Caki2 (cell line): ENCODE data around the gene TMEM9B. TPM values are rescaled to one million over a fixed set of nuclear protein-coding genes. Genes with fewer than 3 reads are reported as not detected.
"Not testable (repeated sequence)": the region's sequence is repeated elsewhere in the genome, so short reads cannot be mapped to it uniquely, and the experiment has no call there.

ENCODE experiments used
- DNase-seq: peaks from one replicate; pipeline ENCODE4 v3.0.0-alpha.2; 2015; ENCODE audit warnings: low read depth
- in situ Hi-C: cut with HindIII; loops from 2 replicates; pipeline ENCODE4 v1.10.0; 2016; ENCODE audit warnings: low sequenced_read_pairs, low pct_unique_long_range_greater_than_20kb, mixed read lengths
- total RNA-seq: library from RNA; depleted of rRNA; stranded (reverse); fragments of >200 nt; shearing (Covaris generic); gene quantifications from 2 replicates; pipeline ENCODE4 v1.2.3, GENCODE V29; 2014; ENCODE audit warnings: low replicate concordance

TMEM9B gene
- total RNA-seq, 1 experiment from 2014 or later, result 24.2 TPM

DNA sequence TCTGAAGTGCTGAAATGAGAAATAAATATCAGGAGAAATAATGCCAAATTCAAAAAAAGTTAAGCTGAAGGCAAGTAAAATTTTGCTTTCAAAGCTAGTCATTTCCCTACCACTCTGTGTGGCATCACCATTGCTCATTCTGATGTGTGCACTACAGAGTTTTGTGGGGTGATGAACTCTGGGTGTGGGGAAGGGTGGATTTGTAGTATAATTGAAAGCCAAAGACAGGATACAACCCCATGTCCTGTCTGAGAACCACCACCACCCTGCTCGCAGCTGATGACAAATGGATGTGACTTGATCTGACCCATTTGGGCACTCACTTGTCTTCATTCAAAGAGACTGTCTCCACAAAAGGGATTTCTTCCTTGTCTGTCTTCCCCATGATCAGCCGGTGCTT, 19.3 kb upstream of the TMEM9B start:
- DNase-seq, result no peak
- in situ Hi-C loops, result no loop called here

DNA sequence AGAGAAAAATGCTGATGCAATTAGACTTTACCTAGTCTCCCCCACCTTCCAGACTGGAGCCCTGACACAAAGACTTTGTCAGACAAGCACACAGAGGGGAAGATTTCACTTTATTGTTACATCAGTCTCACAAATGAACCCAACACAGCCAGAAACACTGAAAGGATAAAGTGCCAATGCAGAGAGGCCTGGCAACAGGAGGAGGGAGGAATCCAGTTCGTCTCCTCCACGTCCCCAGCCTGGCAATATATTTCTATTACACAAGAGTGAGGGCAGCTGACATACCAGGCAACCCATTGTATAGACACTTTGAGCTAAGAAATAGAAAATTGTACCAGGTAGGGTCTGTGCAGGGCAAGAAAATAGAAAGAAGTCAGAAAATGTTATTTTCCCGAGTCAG, 16.2 kb upstream of the TMEM9B start:
- DNase-seq, result no peak
- in situ Hi-C loops, result no loop called here

GRCh38 chr11:8979365-8979764, 15.1 kb upstream of the TMEM9B start:
- in situ Hi-C loops, DNase-seq: not testable (repeated sequence)

- DNase-seq, result no peak
- in situ Hi-C loops, result no loop called here
Observed at GRCh38 chr11:8973121-8973520, 8.9 kb upstream of the TMEM9B start.

GRCh38 chr11:8971924-8972316, 7.7 kb upstream of the TMEM9B start:
- no peak for DNase-seq
- in situ Hi-C loops, result no loop called here

DNA sequence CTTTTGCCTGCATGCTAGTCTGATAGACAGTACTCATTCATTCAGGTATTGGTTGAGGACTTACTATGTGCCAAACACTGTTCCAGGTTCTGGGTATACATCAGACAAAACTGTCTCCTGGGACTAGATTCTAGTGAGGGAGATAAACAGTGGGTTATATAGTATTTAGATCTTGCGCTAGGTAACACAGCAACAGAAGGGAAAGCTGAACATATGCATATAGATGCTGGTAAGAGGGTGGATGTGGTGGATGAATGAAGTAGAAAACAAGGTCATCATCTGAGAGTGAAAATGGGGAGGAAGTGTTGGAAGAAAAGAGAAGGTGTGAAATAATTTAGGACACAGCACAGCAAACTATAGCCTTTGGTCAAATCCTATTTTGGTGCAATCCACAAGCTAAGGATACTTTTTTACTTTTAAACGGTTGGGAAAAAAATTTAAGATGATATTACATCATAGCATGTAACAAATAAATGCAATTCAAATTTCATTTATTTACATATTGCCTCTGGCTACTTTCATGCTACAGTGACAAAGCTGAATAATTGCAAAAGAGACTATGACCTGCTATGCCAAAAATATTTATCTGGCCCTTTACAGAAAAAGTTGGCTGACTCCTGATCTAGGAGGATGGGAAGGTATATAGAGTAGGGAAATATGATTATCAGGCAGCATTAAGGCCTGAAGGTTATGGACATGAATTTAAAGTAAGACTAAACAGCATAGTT, 7.1 kb upstream of the TMEM9B start:
- DNase-seq, result no peak
- in situ Hi-C loops, result no loop called here

- DNase-seq, result no peak
- in situ Hi-C loops, result no loop called here
Observed at GRCh38 chr11:8967184-8967583, 2.9 kb upstream of the TMEM9B start.

GRCh38 chr11:8963569-8964323, 496 bp downstream of the TMEM9B start:
- in situ Hi-C loops, result no loop called here

DNA sequence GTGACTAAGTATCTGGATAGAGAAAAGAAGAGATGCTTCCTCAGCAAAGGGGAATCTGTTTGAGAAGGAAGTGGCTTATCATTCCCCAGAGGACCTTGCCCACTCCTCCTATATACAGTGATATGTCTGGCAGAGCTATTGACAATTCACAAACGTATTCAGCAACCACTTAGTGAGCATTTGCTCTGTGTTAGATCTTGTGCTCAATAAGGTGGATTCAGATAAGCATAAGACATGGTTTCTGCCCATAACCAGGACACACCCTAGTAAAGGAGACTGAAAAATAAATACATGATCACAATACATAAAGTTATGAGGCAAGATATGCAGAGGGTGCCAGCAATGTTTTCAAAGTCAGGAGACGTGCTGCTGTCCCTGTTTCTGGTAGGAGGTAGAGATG, 1.4 kb downstream of the TMEM9B start:
- no peak for DNase-seq
- in situ Hi-C loops, result no loop called here

More at GRCh38 chr11:8963569-8964323, 496 bp downstream of the TMEM9B start:
- peak; percentile 5 for DNase-seq

DNA sequence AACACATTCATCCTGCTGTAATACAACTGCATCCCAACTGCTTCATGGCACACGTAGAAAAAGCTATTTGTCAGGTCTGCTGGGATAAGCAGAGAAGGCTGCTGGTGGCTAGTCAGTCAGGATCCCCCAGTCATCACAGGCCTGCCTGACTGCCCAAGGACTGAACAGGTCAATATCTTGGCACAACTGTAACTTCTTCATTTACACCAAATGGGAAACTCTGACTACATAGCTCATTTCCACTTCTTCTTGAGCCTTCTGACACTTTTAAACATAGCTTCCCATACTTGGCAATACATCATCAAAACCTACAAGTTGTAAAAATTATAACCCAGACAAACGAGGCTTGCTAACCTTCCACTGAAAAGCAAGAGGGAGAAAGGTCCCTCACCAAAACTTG, 2.8 kb downstream of the TMEM9B start:
- DNase-seq, result no peak
- in situ Hi-C loops, result no loop called here

GRCh38 chr11:8959546-8960166, 4.6 kb downstream of the TMEM9B start:
- DNase-seq, result peak; percentile 61
- in situ Hi-C loops, result no loop called here

GRCh38 chr11:8956860-8957259, 7.4 kb downstream of the TMEM9B start:
- no peak for DNase-seq
- in situ Hi-C loops, result no loop called here

GRCh38 chr11:8948886-8949285, 15.4 kb downstream of the TMEM9B start:
- no peak for DNase-seq
- in situ Hi-C loops, result no loop called here

DNA sequence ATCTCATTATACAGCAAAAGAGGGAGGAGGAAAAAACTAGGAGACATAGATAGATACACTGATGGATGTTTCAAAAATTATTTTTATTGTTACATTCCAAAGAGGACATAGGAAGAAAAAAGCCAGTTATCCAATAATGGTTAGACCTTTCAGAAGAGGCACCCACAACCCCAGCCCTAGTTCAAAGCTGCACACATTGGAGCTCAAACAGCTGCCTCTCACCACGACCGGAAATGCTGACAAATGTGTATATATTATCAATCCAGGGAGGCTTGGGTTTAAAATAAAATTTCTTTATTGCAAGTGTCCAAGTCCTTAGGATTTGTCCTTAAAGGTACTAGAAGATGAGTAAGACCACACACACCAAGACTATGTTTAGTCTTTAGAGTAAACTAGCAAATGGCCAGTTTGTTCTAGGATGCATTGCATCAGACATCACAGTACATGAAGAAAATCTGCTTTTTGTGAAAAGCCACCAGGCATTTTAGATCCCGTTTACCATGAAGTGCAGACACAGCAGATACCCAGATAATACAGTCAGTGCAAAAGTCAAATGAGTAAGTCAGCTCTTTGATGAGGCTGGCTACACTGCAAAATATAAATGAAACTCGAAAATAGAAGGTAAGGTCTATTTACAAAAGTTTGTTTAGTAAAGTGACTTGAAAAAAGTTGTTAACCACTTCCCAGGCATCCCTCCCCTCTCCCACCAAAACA, 16.9 kb downstream of the TMEM9B start:
- in situ Hi-C loops, result no loop called here
- DNase-seq, result no peak

- no peak for DNase-seq
- in situ Hi-C loops, result no loop called here
Observed at GRCh38 chr11:8942518-8943066, 21.6 kb downstream of the TMEM9B start, which contains the start of gene ASCL3. Gene ASCL3, minus strand, starts transcription at chr11:8943016. Its CDS starts 4,855 bp downstream, at chr11:8938161.

GRCh38 chr11:8941341-8942103, 22.7 kb downstream of the TMEM9B start:
- no peak for DNase-seq
- in situ Hi-C loops, result no loop called here

- in situ Hi-C loops, result no loop called here
- no peak for DNase-seq
Observed at GRCh38 chr11:8937659-8938058, 26.6 kb downstream of the TMEM9B start.

DNA sequence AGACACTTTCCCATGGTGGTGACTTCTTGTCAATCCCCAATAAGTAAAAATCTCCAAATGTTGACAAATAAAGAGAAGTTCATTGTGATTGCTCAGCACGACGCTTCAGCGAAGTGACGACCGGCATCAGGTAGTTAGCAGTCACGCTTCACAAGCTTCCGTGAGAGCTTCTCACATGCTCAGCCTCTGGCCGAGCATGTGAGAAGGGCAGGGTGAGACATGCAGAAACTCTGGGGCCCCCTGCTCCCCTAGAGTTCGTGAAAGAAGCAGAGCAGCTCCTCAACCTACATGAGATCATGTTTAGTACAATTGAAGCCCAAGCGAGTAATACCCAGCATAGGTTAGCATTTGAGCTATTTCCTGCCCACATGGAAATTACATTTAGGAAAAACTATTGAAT, 27.1 kb downstream of the TMEM9B start:
- in situ Hi-C loops, result no loop called here
- DNase-seq, result no peak
